HEK293 (cell line): ENCODE results near the gene PARD3.

Source experiments
- CTCF ChIA-PET: fragments of 350-600 bp; formaldehyde crosslinking; extraction: SDS; loops from one replicate; lab custom pipeline; 2021; ENCODE audit warnings: antibody characterized with exemption; lab: Yijun Ruan, JAX
- POLR2A ChIA-PET: fragments of 300-600 bp; formaldehyde crosslinking; extraction: SDS; loops from one replicate; lab custom pipeline; 2020; ENCODE audit warnings: antibody characterized with exemption, inconsistent platforms; lab: Yijun Ruan, JAX
- H3K27ac ChIP-seq: fragments of 200-500 bp; sonication (Bioruptor generic); 2 replicates; pipeline ENCODE4 v1.5.1; 2014; ENCODE audit warnings: low read depth, low read length, control low read depth, inconsistent platforms; ENCODE audit errors: extremely low read depth
- H3K36me3 ChIP-seq, 2 experiments: fragments of 200-500 bp in 1 of 2; sonication (Bioruptor generic) in 1 of 2; 1 replicate in 1 of 2; 2 replicates in 1 of 2; pipeline ENCODE4 v1.5.1; 2014 to 2017; ENCODE audit warnings: inconsistent platforms in 2 of 2, low read length in 2 of 2; ENCODE audit not compliant: control insufficient read depth in 2 of 2, insufficient read depth in 1 of 2
- H3K4me1 ChIP-seq: fragments of 200-500 bp; sonication (Bioruptor generic); 2 replicates; pipeline ENCODE4 v1.5.1; 2014; ENCODE audit warnings: mild to moderate bottlenecking, low read length, inconsistent platforms; ENCODE audit not compliant: control insufficient read depth, insufficient read depth
- H3K4me3 ChIP-seq: 2 replicates; pipeline ENCODE4 v1.5.1; 2011; ENCODE audit warnings: low read depth, mild to moderate bottlenecking, control low read depth, low read length, moderate library complexity
- H3K9me3 ChIP-seq: fragments of 200-500 bp; sonication (Bioruptor generic); 2 replicates; pipeline ENCODE4 v1.5.1; 2014; ENCODE audit warnings: low read depth, low read length, inconsistent platforms; ENCODE audit not compliant: control insufficient read depth, insufficient read depth
- BCL11B ChIP-seq: fragments of 450-650 bp; formaldehyde crosslinking; IDR thresholded peaks from 2 replicates; pipeline ENCODE4 v1.5.1; 2016; ENCODE audit warnings: low read depth, missing biosample characterization, missing genetic modification characterization
- BCL6B ChIP-seq: fragments of 450-650 bp; formaldehyde crosslinking; IDR thresholded peaks from 2 replicates; pipeline ENCODE4 v1.5.1; 2017; ENCODE audit warnings: missing biosample characterization, missing genetic modification characterization
- GLI2 ChIP-seq: fragments of 450-650 bp; formaldehyde crosslinking; IDR thresholded peaks from 2 replicates; pipeline ENCODE4; 2017; ENCODE audit warnings: missing biosample characterization, missing genetic modification characterization, low read depth, borderline replicate concordance
- GLIS2 ChIP-seq: fragments of 450-650 bp; formaldehyde crosslinking; IDR thresholded peaks from 2 replicates; pipeline ENCODE4 v1.5.1; 2016; ENCODE audit warnings: missing biosample characterization, missing genetic modification characterization
- MZF1 ChIP-seq: fragments of 450-650 bp; formaldehyde crosslinking; IDR thresholded peaks from 2 replicates; pipeline ENCODE4 v1.5.1; 2017; ENCODE audit warnings: missing biosample characterization, missing genetic modification characterization, borderline replicate concordance
- SP3 ChIP-seq: fragments of 450-650 bp; formaldehyde crosslinking; IDR thresholded peaks from 2 replicates; pipeline ENCODE4 v1.5.1; 2016; ENCODE audit warnings: missing biosample characterization, missing genetic modification characterization
- TCF7L2 ChIP-seq: IDR thresholded peaks from 2 replicates; pipeline ENCODE4 v1.6.1; 2011; ENCODE audit warnings: low read depth, mild to moderate bottlenecking, inconsistent platforms, low read length, moderate library complexity, borderline replicate concordance
- ZBTB1 ChIP-seq: fragments of 450-650 bp; formaldehyde crosslinking; IDR thresholded peaks from 2 replicates; pipeline ENCODE4 v1.5.1; 2016; ENCODE audit warnings: missing biosample characterization, missing genetic modification characterization
- ZBTB48 ChIP-seq: fragments of 450-650 bp; formaldehyde crosslinking; IDR thresholded peaks from 2 replicates; pipeline ENCODE4 v1.5.1; 2016; ENCODE audit warnings: missing biosample characterization, missing genetic modification characterization
- ZEB2 ChIP-seq: fragments of 450-650 bp; formaldehyde crosslinking; IDR thresholded peaks from 2 replicates; pipeline ENCODE4 v1.5.1; 2016; ENCODE audit warnings: missing biosample characterization, missing genetic modification characterization
- ZNF157 ChIP-seq: fragments of 450-650 bp; formaldehyde crosslinking; IDR thresholded peaks from 2 replicates; pipeline ENCODE4 v1.5.1; 2016; ENCODE audit warnings: missing biosample characterization, missing genetic modification characterization
- ZNF18 ChIP-seq: fragments of 450-650 bp; formaldehyde crosslinking; IDR thresholded peaks from 2 replicates; pipeline ENCODE4 v1.5.1; 2016; ENCODE audit warnings: missing biosample characterization, missing genetic modification characterization
- ZNF19 ChIP-seq: fragments of 450-650 bp; formaldehyde crosslinking; IDR thresholded peaks from 2 replicates; pipeline ENCODE4; 2016; ENCODE audit warnings: missing biosample characterization, missing genetic modification characterization, low read depth
- ZNF221 ChIP-seq: fragments of 450-650 bp; formaldehyde crosslinking; IDR thresholded peaks from 2 replicates; pipeline ENCODE4 v1.5.1; 2017; ENCODE audit warnings: missing biosample characterization, missing genetic modification characterization, borderline replicate concordance
- ZNF223 ChIP-seq: fragments of 450-650 bp; formaldehyde crosslinking; IDR thresholded peaks from 2 replicates; pipeline ENCODE4 v1.5.1; 2016; ENCODE audit warnings: missing biosample characterization, missing genetic modification characterization
- ZNF26 ChIP-seq: fragments of 450-650 bp; formaldehyde crosslinking; IDR thresholded peaks from 2 replicates; pipeline ENCODE4 v1.5.1; 2016; ENCODE audit warnings: missing biosample characterization, missing genetic modification characterization
- ZNF302 ChIP-seq: fragments of 450-650 bp; formaldehyde crosslinking; IDR thresholded peaks from 2 replicates; pipeline ENCODE4 v1.5.1; 2016; ENCODE audit warnings: missing biosample characterization, missing genetic modification characterization, low read depth
- ZNF473 ChIP-seq: fragments of 450-650 bp; formaldehyde crosslinking; IDR thresholded peaks from 2 replicates; pipeline ENCODE4 v1.5.1; 2017; ENCODE audit warnings: missing biosample characterization, missing genetic modification characterization
- ZNF544 ChIP-seq: fragments of 450-650 bp; formaldehyde crosslinking; IDR thresholded peaks from 2 replicates; pipeline ENCODE4 v1.5.0; 2017; ENCODE audit warnings: missing biosample characterization, missing genetic modification characterization
- ZNF585B ChIP-seq: fragments of 450-650 bp; formaldehyde crosslinking; IDR thresholded peaks from 2 replicates; pipeline ENCODE4 v1.5.1; 2016; ENCODE audit warnings: missing biosample characterization, missing genetic modification characterization
- ZNF600 ChIP-seq: fragments of 450-650 bp; formaldehyde crosslinking; IDR thresholded peaks from 2 replicates; pipeline ENCODE4 v1.5.1; 2016; ENCODE audit warnings: missing biosample characterization, missing genetic modification characterization
- ZNF629 ChIP-seq: fragments of 450-650 bp; formaldehyde crosslinking; IDR thresholded peaks from 2 replicates; pipeline ENCODE4 v1.5.1; 2017; ENCODE audit warnings: missing biosample characterization, missing genetic modification characterization
- ZNF76 ChIP-seq: fragments of 450-650 bp; formaldehyde crosslinking; IDR thresholded peaks from 2 replicates; pipeline ENCODE4; 2016; ENCODE audit warnings: low read depth, missing biosample characterization, missing genetic modification characterization, borderline replicate concordance
- ZNF785 ChIP-seq: fragments of 450-650 bp; formaldehyde crosslinking; IDR thresholded peaks from 2 replicates; pipeline ENCODE4 v1.5.1; 2016; ENCODE audit warnings: missing biosample characterization, missing genetic modification characterization
- ZNF792 ChIP-seq: fragments of 450-650 bp; formaldehyde crosslinking; IDR thresholded peaks from 2 replicates; pipeline ENCODE4 v1.5.1; 2016; ENCODE audit warnings: missing biosample characterization, missing genetic modification characterization
- ZNF830 ChIP-seq: fragments of 450-650 bp; IDR thresholded peaks from 2 replicates; pipeline ENCODE4 v1.5.0; 2018; ENCODE audit warnings: missing biosample characterization, missing genetic modification characterization, low read depth, mild to moderate bottlenecking, moderate library complexity
- ZXDB ChIP-seq: fragments of 450-650 bp; formaldehyde crosslinking; IDR thresholded peaks from 2 replicates; pipeline ENCODE4 v1.5.1; 2016; ENCODE audit warnings: missing biosample characterization, missing genetic modification characterization
- TF ChIP-seq, protein P1 (sequence below): fragments of 450-650 bp; formaldehyde crosslinking; IDR thresholded peaks from 2 replicates; pipeline ENCODE4 v1.5.1; 2016; ENCODE audit warnings: missing biosample characterization, missing genetic modification characterization
- TF ChIP-seq, protein P2 (sequence below): fragments of 450-650 bp; formaldehyde crosslinking; IDR thresholded peaks from 2 replicates; pipeline ENCODE4 v1.5.1; 2017; ENCODE audit warnings: missing biosample characterization, missing genetic modification characterization

The PARD3 gene

DNA sequence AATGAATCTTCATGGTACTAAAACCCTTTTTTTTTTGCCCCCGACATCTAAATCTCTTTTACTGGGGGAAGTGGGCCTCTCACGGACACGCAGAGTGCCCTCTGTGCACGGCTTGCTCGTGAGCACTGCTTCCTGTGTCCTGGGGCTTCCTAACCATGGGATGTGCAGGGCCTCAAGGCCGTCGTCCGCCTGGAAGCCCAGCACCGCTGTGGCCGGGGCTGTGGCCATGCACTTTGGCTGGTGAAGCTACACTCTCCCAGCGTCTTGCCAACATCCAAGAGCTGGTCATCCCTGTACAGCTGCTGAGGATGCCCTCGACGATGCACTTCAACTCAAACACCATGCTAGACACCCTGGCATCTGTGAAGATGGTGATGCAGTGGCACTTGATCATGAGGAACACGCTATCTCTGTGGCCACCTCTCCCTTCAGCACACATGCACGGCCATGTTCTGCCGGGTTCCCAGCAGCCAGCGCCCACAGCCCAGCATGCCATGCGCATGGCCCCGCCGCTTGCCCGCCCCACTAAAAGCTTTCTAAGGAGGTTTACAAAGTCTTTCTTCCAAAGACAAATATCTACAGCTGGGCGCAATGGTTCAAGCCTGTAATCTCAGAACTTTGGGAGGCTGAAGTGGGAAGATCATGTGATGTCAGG is 326.5 kb downstream of the PARD3 start:
- H3K4me1 ChIP-seq = no peaks in the 10 kb centered on the region
- no peak overlapping the region for H3K4me3 ChIP-seq
- TF ChIP-seq ZEB2 (tag by site-specific recombination) (no peak), ZNF221 (tag by site-specific recombination) (no peak), ZNF76 (tag by site-specific recombination) (no peak), ZXDB (tag by site-specific recombination) (no peak), ZNF785 (tag by site-specific recombination) (no peak), ZNF157 (tag by site-specific recombination) (no peak), ZNF473 (tag by site-specific recombination) (no peak), GLI2 (tag by site-specific recombination) (no peak), TCF7L2 (no peak), SP3 (tag by site-specific recombination) (no peak), ZNF223 (tag by site-specific recombination) (no peak), ZNF302 (tag by site-specific recombination) (no peak), ZNF18 (tag by site-specific recombination) (no peak), ZNF830 (tag by site-specific recombination) (no peak), ZNF792 (tag by site-specific recombination) (no peak), ZNF19 (tag by site-specific recombination) (no peak)
- TF ChIP-seq, protein P1, sequence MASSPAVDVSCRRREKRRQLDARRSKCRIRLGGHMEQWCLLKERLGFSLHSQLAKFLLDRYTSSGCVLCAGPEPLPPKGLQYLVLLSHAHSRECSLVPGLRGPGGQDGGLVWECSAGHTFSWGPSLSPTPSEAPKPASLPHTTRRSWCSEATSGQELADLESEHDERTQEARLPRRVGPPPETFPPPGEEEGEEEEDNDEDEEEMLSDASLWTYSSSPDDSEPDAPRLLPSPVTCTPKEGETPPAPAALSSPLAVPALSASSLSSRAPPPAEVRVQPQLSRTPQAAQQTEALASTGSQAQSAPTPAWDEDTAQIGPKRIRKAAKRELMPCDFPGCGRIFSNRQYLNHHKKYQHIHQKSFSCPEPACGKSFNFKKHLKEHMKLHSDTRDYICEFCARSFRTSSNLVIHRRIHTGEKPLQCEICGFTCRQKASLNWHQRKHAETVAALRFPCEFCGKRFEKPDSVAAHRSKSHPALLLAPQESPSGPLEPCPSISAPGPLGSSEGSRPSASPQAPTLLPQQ = no peak
- ChIA-PET CTCF (interaction anchor here (0.7 kb wide), 1 partner anchor 388 kb away, joined by 3 read pairs; no protein-coding TSS in a partner anchor), POLR2A (no interaction called here)
- no peak overlapping the region for H3K27ac ChIP-seq
- H3K9me3 ChIP-seq = no peaks in the 10 kb centered on the region
- H3K36me3 ChIP-seq = no peaks in the 10 kb centered on the region

DNA sequence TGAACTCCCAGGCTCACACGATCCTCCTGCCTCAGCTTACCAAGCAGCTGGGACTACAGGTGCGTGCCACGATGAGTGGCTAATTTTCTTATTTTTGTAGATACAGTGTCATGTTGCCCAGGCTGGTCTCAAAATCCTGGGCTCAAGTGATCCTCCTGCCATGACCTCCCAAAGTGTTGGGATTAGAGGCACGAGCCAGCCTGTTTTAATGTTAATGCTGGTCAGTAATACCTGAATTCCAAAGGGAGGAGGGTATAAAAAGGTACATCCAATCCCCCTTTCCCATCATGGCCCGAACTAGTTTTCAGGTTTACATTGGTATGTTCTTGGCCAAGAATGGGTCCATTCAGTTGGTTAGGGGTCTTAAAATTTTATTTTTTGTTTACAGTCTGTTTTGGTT is 329.1 kb downstream of the PARD3 start:
- no peak overlapping the region for H3K4me3 ChIP-seq
- CTCF ChIA-PET = interaction anchor here (0.6 kb wide), 2 partner anchors 305 to 668 kb away, joined by 3 read pairs; no protein-coding TSS in a partner anchor
- no peaks in the 10 kb centered on the region for H3K9me3 ChIP-seq
- H3K27ac ChIP-seq = no peak overlapping the region
- no peaks in the 10 kb centered on the region; a peak in 1 of 3 replicates for H3K36me3 ChIP-seq
- no peaks in the 10 kb centered on the region for H3K4me1 ChIP-seq
- POLR2A ChIA-PET = no interaction called here
- TF ChIP-seq ZBTB48 (tag by site-specific recombination) = no peak
- no peak for TF ChIP-seq ZBTB1 (tag by site-specific recombination)
- no peak for TF ChIP-seq ZNF26 (tag by site-specific recombination)
- TF ChIP-seq BCL11B (tag by site-specific recombination) = no peak
- TF ChIP-seq ZNF544 (tag by site-specific recombination) = no peak
- TF ChIP-seq MZF1 (tag by site-specific recombination) = no peak
- TF ChIP-seq ZNF585B = no peak
- no peak for TF ChIP-seq GLIS2 (tag by site-specific recombination)
- TF ChIP-seq ZNF600 = no peak
- no peak for TF ChIP-seq BCL6B
- no peak for TF ChIP-seq ZNF629 (tag by site-specific recombination)
- TF ChIP-seq, protein P2, sequence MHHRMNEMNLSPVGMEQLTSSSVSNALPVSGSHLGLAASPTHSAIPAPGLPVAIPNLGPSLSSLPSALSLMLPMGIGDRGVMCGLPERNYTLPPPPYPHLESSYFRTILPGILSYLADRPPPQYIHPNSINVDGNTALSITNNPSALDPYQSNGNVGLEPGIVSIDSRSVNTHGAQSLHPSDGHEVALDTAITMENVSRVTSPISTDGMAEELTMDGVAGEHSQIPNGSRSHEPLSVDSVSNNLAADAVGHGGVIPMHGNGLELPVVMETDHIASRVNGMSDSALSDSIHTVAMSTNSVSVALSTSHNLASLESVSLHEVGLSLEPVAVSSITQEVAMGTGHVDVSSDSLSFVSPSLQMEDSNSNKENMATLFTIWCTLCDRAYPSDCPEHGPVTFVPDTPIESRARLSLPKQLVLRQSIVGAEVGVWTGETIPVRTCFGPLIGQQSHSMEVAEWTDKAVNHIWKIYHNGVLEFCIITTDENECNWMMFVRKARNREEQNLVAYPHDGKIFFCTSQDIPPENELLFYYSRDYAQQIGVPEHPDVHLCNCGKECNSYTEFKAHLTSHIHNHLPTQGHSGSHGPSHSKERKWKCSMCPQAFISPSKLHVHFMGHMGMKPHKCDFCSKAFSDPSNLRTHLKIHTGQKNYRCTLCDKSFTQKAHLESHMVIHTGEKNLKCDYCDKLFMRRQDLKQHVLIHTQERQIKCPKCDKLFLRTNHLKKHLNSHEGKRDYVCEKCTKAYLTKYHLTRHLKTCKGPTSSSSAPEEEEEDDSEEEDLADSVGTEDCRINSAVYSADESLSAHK (tag by site-specific recombination) = no peak
